Heart left ventricle (tissue), 16 donors: ENCODE measurements around the gene CSTF1. TPM values are rescaled to one million over a fixed set of nuclear protein-coding genes. Genes with fewer than 3 reads are reported as not detected.

ENCODE experiments used
- ATAC-seq, 4 donors: fragments of 200-7000 bp; cut with Tn5 transposase; one replicate each; pipeline ENCODE4 v1.9.1; 2020 to 2022; ENCODE audit warnings: moderate library complexity in 4 of 4, mild to moderate bottlenecking in 3 of 4, moderate number of reproducible peaks in 1 of 4
- DNase-seq, 5 donors: peaks; one replicate each; pipeline ENCODE4 v3.0.0-alpha.2; 2020
- H3K27ac ChIP-seq, 12 donors: fragments of 200-600 bp; sonication (generic) in 4 of 12; one replicate each; pipeline versions ENCODE4 v1.5.0 to v1.8.0; 2016 to 2022; ENCODE audit warnings: mild to moderate bottlenecking in 2 of 12
- H3K27me3 ChIP-seq, 9 donors: fragments of 200-600 bp; sonication (generic) in 2 of 9; one replicate each; pipeline versions ENCODE4 v1.5.1 to v1.8.0; 2016 to 2022; ENCODE audit warnings: mild to moderate bottlenecking in 3 of 9
- H3K36me3 ChIP-seq, 9 donors: fragments of 200-600 bp; sonication (generic) in 2 of 9; one replicate each; pipeline versions ENCODE4 v1.5.0 to v1.8.0; 2018 to 2022; ENCODE audit warnings: mild to moderate bottlenecking in 2 of 9
- H3K4me1 ChIP-seq, 12 donors: fragments of 200-600 bp; sonication (generic) in 4 of 12; one replicate each; pipeline versions ENCODE4 v1.5.0 to v1.8.0; 2016 to 2022; ENCODE audit warnings: mild to moderate bottlenecking in 3 of 12
- H3K4me3 ChIP-seq, 12 donors: fragments of 200-600 bp; sonication (generic) in 4 of 12; one replicate each; pipeline versions ENCODE4 v1.5.0 to v1.8.0; 2017 to 2022; ENCODE audit warnings: mild to moderate bottlenecking in 9 of 12, moderate library complexity in 4 of 12
- H3K9me3 ChIP-seq, 12 donors: fragments of 200-600 bp; sonication (generic) in 4 of 12; one replicate each; pipeline versions ENCODE4 v1.5.0 to v1.8.0; 2016 to 2022; ENCODE audit warnings: mild to moderate bottlenecking in 1 of 12
- CTCF ChIP-seq, 12 donors: fragments of 200-600 bp; sonication (generic) in 4 of 12; IDR thresholded peaks; one replicate each; pipeline versions ENCODE4 v1.5.0 to v1.8.0; 2018 to 2022; ENCODE audit warnings: antibody characterized with exemption in 12 of 12, mild to moderate bottlenecking in 5 of 12
- POLR2A ChIP-seq, 2 donors: fragments of 450-650 bp; IDR thresholded peaks; one replicate each; pipeline ENCODE4 v1.6.1; 2017; ENCODE audit warnings: antibody characterized with exemption in 2 of 2, mild to moderate bottlenecking in 2 of 2, moderate library complexity in 2 of 2
- WGBS, 4 donors: extraction: QIAGEN DNeasy Blood & Tissue Kit in 2 of 4; methylation state at CpG; one replicate each; pipeline versions ENCODE4 v1.1.5 to v1.1.7; 2013 to 2018; 5-methylcytosine and 5-hydroxymethylcytosine counted together
- intact Hi-C, 10 donors: fragments of 100-400 bp; cut with DNase I; formaldehyde crosslinking; loops; one replicate each; pipeline versions ENCODE4 v1.11.1 to v1.14.2; 2022
- polyA plus RNA-seq, 2 donors: library from polyadenylated mRNA; stranded (reverse); fragments of 200-250 nt; gene quantifications; one replicate each; pipeline ENCODE4 v1.2.3, GENCODE V29; 2013
- total RNA-seq, 9 donors: library from RNA; depleted of rRNA in 2 of 9; stranded (reverse); fragments of >200 nt in 2 of 9; fragmentation: NEBNext Ultra II Directional in 3 of 9; extraction: Animal tissue kit (Norgen Biotek cat#: 25700) in 3 of 9; gene quantifications; one replicate each; pipeline versions ENCODE4 v1.1.0 to v1.2.4, GENCODE V29; 2016 to 2023
- donor health status: ischemic (EF 13 %, LVEDD 7.1; RV severe dilation, severe dysfunction).
- donor health status: healthy with polysubstance abuse.
- donor health status: DM: no; HTN: yes; CAD: no.
- donor health status: DM: no; HTN: no; CAD: no.
- donor health status: ischemic (EF 25% LVEDD 6.9; RV normal size, moderate dysfunction).
- donor health status: ischemic (EF 25% LVEDD 5.7; RV mildly dilated, moderate dysfunction).
- donor health status: healthy.
- donor health status: DM: yes; HTN: yes; CAD: no.
- donor health status: ischemic (EF 35%, LVEDD 5.7; RV mildly dilated, moderate dysfunction).
- donor health status: nonischemic (EF 11% LVEDD 7.7; RV severe dilation, severe dysfunction).
- donor health status: DM: yes; HTN: yes; CAD: no.
- donor health status: PGD.
- donor health status: ischemic (EF 29% LVEDD 5.4; RV normal size, mild dysfunction).
- donor health status: nonischemic (EF 23%, LVEDD 6.1; RV moderate dilation, normal function).

The CSTF1 gene
- total and polyA plus RNA-seq, 11 donors: 4.2 to 27.3 (median 21.4) TPM

DNA sequence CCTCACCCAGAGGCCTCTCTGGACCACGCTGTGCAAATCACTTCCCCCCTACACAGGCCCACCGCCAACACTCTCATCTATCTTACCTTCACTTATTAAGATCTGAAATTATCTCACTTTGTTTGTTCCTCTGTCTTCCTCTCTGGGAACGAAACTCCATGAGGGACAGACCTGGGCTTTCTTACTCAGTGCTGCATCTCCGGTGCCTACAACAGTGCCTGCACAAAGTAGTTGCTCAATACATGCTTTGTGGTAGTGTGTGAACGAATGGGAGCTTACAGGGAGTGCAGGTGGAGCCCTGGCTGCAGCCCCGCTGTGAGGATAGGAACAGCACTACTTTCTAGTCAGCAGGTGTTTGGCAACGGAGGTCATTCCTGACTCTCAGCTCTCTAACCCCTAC, 25.0 kb downstream of the CSTF1 start:
- 88 to 98% (median 92%) methylated on average over 6 to 7 of the region's 7 CpGs for WGBS, 4 donors
- Histone ChIP-seq H3K4me1 (peaks cover 0 to 94% (median 17%) of the 10 kb centered on the region in 12 donors), H3K27me3 (no peaks in the 10 kb centered on the region), H3K36me3 (no peaks in the 10 kb centered on the region), H3K9me3 (no peaks in the 10 kb centered on the region), H3K27ac (peak overlapping the region in 4 of 12 donors; percentile 77 to 92 (median 82)), H3K4me3 (no peak overlapping the region)
- TF ChIP-seq CTCF (IDR thresholded peaks at IDR 0.05) (no peak), POLR2A (IDR thresholded peaks at IDR 0.05) (no peak)
- no peak for DNase-seq
- no peak for ATAC-seq
- intact Hi-C loops: no loop called here

- no peak for ATAC-seq
These were observed 25.5 kb downstream of the CSTF1 start for GRCh38 chr20:56417911-56418310.

DNA sequence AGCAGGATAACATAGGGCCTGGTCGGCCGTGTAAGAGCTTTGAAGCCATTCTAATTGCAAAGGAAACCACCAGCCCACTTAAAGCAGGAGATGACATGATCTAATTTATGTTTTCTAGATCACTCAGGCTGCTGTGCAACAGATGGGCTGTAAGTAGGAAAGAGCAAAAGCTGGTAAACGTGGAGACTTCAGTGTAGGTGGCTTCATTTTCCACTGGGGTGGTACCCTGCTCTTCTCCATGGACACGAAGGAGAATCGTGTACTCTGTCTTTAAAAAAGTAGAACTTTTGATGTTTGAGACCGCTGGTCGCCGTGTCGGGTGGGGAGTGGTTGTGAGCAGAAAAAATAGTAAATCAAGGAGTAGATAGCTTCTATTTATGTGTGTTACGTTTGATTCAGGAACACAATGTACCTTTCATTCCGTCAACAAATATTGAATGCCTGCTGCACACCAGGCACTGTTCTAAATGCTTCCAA, 26.0 kb downstream of the CSTF1 start:
- H3K36me3 ChIP-seq: no peaks in the 10 kb centered on the region
- DNase-seq (no peak), ATAC-seq (peak in 3 of 4 donors; percentile 29 to 52 (median 34))
- peak overlapping the region; percentile 47 to 92 (median 73) for H3K27ac ChIP-seq
- peaks cover 0 to 94% (median 23%) of the 10 kb centered on the region in 12 donors for H3K4me1 ChIP-seq
- H3K9me3 ChIP-seq: no peaks in the 10 kb centered on the region
- no peak for TF ChIP-seq POLR2A (IDR thresholded peaks at IDR 0.05)
- no peak for TF ChIP-seq CTCF (IDR thresholded peaks at IDR 0.05)
- WGBS, 4 donors: 53 to 61% (median 56%) methylated on average over 11 of the region's 11 CpGs
- H3K4me3 ChIP-seq: peak overlapping the region in 1 of 12 donors; percentile 13
- intact Hi-C loops: no loop called here
- no peaks in the 10 kb centered on the region for H3K27me3 ChIP-seq

More at GRCh38 chr20:56417911-56418310, 25.5 kb downstream of the CSTF1 start:
- no peak for DNase-seq
- Histone ChIP-seq H3K4me1 (peaks cover 0 to 94% (median 19%) of the 10 kb centered on the region in 12 donors), H3K27me3 (no peaks in the 10 kb centered on the region), H3K27ac (peak overlapping the region; percentile 47 to 92 (median 73)), H3K36me3 (no peaks in the 10 kb centered on the region), H3K4me3 (no peak overlapping the region), H3K9me3 (no peaks in the 10 kb centered on the region)
- WGBS, 4 donors: 82 to 90% (median 87%) methylated on average over 4 of the region's 4 CpGs
- intact Hi-C loops: no loop called here
- no peak for TF ChIP-seq CTCF (IDR thresholded peaks at IDR 0.05)

DNA sequence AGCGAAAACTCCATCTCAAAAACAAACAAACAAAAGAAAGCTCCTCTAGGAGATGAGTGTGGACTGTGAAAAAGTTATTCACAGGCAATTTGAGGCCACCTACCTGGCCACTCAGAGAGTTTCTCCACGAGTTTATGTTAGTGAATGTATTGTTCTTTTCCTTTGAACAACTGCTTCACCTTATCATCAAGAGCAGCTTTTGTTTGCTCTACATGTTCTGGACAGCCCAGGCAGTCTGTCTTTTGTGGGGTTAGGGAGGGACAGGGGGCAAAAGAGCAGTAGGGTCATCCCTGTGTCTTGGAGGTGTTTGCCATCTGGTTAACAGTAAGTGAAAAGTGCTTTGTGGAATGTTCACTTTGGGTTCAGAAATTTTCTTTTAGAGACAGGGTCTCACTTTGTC, 27.6 kb downstream of the CSTF1 start:
- 75 to 86% (median 83%) methylated on average over 2 of the region's 2 CpGs for WGBS, 4 donors
- intact Hi-C loops: no loop called here
- no peak overlapping the region for H3K4me3 ChIP-seq
- H3K36me3 ChIP-seq: no peaks in the 10 kb centered on the region
- ATAC-seq: no peak
- peaks cover 0 to 88% (median 24%) of the 10 kb centered on the region in 12 donors for H3K4me1 ChIP-seq
- TF ChIP-seq CTCF (IDR thresholded peaks at IDR 0.05) (no peak), POLR2A (IDR thresholded peaks at IDR 0.05) (no peak)
- H3K27me3 ChIP-seq: no peaks in the 10 kb centered on the region
- H3K9me3 ChIP-seq: no peaks in the 10 kb centered on the region
- no peak for DNase-seq
- H3K27ac ChIP-seq: peak overlapping the region in 9 of 12 donors; percentile 47 to 92 (median 75)
